HG02610 (cell line): ENCODE measurements around the gene UGT2B17.
"Not testable (repeated sequence)": the region's sequence is repeated elsewhere in the genome, so short reads cannot be mapped to it uniquely, and the experiment has no call there.

Experiments
- ATAC-seq: cut with Tn5 transposase; IDR thresholded peaks from one replicate; pipeline ENCODE4 v1.9.1; 2021; ENCODE audit warnings: mild to moderate bottlenecking, moderate library complexity; ENCODE audit not compliant: unreplicated experiment

Gene UGT2B17

DNA sequence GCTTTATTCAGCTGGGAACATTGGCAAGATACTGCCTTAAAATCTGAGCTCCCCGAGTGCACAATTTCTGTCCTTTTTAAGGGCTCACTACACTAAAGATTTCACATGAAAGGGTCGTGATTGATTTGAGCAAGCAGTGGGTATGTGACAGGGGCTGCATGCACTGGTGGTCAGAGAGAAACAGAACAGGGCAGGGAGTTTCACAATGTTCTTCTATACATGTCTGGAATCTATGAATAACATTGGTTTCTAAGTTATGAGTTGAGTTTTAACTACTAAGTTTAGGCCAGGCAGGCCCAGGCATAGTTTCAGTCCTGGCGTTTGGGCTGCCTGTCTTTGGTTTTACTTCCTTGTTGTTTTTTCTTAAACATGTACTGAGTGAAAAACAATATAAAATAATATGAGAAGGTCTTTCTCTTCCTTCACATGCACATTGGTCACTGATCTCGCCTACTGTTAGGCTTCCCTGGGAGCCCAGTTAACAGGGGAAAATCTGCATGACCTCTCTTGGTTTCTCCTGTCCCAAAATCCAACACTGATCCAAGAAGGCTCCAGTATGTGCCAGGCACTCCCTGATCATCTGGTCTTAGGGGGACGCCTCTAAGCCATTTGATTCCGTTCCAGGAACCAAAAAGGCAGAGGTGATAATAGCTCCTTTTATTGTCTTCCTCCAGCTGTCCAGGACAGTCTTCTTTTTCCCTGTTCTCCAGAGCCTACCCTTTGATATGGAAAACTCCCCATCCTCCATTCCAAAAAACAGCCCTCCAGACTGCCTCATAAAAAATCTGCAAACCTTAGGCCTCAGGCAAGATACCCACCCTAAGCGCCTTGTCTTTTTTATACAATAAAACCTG is at the start of gene UGT2B17:
Gene UGT2B17, minus strand, starts transcription at position 51 of the 854 bp plus-strand sequence. CDS start 7,838 bp downstream, outside the sequence.
- peak; percentile 98 for ATAC-seq

DNA sequence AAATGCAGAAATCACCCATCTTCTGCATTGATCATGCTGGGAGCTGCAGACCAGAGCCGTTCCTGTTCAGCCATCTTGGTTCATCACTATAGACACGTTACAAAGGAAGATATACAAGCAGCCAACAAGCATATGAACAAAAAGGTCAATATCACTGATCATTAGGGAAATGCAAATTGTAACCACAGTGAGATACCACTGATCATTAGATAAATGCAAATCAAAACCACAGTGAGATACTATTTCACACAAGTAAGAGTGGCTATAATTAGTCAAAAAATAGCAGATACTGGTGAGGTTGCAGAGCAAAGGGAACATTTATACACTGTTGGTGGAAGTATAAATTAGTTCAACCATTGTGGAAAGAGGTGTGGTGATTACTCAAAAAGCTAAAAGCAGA is 46.6 kb upstream of the UGT2B17 start:
- ATAC-seq = not testable (repeated sequence)

DNA sequence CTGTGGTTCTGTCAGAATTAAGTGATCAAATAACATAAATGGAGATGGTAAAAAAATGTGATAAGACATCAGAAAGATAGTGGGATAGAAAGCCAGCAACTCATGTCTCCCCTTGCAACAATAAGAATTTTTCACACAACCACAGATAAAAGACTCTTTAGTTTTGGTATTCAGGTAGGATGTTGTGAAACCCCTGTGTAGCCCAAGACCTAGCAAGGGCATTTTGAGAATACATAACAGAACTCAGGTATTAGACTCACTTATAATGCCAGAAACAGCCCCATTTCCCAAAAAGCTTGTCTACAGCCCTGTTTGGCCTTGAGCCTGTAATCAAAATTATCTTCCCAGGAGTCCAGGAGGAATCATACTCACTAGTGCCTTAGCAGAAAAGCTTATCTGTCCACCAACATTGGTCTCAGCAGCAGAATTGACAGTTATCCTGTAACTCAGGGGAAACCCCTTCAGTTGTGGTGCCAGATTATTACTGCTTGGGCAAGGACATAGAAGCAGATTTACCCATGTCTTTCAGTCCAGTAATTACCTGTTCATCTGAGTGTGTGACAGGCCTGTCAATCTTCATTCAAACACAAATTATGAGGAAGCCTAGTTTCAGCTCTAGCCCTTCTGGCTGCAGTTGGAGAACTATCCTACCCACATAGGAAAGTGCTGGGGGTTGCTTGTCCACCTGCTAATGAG is 41.0 kb upstream of the UGT2B17 start:
- no peak for ATAC-seq

DNA sequence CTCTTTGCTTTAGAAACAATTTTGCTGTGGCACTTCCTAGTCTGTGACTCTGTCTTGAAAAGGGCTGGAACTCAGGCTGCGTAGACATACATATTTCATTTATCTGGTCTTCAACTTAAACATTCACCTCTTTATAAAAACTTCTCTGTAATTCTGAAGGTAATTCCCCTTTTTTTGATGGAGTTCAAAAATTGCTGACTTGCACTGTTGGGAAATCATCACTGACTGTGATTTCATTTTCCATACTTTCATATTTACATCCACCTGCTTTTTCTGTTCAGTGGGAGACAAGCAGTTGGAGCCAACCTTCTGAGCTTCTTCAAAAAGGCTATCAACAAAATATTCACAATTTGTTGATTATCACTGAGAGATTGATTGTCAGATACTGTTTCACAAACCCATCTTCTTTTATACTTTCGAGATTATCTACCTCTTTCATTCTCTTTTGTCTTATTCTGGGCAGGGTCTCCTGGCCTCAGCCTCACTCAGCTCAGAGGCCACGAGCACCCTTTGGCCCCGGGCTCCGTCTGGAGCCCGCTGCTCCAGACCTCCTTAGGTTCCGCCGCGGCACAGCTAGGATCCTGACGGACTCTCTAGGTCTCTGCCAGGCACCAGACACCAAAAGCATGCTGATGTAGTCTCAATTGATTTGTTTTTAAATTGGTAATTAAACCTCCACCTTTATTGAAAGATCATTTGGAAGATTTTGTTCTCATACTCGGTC is 39.7 kb upstream of the UGT2B17 start:
- ATAC-seq = no peak

DNA sequence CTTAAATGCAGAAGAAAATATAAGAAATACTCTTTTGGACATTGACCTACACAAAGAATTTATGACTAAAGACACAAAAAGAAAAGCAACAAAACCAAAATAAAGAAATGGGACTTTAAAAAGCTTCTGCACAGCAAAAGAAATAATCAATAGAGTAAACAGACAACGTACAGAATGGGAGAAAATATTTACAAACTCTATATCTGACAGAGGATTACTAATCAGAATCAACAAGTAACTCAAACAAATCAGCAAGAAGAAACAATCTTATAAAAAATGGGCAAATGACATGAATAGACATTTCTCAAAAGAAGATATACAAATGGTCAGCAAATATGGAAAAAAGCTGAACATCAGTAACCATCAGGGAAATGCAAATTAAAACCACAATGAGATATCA is 37.6 kb upstream of the UGT2B17 start:
- ATAC-seq = no peak

DNA sequence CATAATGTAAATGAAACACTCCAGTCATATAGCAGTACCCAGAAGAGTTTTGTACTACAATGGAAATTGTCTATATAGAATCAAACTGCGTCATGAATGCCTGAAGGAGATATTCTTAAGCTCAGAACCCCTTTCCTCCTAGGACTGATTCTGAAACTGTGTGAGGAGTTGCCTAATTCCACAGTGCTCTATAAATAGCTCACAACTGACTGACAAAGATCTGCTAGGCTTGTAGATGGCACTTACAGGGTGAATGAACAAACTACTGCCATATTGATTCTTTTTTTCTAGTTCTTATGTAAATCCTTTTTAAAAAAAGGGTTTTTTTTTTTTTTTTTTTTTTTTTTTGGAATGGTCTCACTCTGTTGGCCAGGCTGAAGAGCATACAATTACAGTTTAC is 30.1 kb upstream of the UGT2B17 start:
- ATAC-seq = no peak

DNA sequence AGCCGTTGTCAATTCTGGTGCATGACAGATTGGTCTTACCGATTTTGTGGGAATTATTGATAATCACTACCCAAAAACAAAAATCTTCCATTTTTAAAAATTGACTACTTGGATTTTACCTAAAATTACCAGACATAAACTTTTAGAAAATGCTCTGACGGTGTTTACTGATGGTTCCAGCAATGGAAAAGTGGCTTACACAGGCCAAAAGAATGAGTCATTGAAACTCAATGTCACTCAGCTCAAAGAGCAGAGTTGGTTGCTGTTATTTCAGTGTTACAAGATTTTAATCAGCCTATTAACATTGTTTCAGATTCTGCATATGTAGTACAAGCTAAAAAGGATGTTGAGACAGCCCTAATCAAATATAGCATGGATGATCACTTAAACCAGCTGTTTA is 23.0 kb upstream of the UGT2B17 start:
- no peak for ATAC-seq

DNA sequence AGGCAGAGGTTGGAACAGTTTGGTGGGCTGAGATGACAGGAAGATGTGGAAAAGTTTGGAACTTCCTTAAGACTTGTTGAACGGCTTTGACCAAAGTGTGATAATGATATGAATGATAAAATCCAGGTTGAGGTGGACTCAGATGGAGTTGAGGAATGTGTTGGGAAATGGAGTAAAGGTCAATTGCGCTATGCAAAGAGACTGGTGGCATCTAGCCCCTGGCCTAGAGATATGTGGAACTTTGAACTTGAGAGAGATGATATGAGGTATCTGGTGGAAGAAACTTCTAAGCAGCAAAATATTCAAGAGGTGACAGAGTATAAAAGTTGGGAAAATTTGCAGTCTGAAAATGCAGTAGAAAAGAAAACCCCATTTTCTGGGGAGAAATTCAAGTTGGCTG is 21.4 kb upstream of the UGT2B17 start:
- ATAC-seq = no peak

DNA sequence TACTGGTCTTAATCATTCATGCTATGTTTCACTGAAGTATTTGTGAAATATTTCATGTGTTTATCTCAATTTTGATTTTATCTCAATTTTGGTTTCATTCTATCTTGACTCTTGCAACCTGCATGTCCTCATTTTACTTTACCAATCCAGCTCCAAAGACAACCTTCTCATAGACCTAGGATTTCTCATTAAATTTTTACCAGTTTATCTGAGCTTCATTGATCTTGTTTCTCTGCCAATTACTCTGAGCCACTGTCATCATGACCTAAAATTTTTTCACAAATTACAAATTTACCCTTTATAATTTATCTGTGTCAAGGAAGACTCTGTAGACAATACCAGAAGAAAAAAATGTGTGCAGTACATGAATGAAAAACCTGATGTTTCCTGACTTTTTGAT is 18.6 kb upstream of the UGT2B17 start:
- no peak for ATAC-seq

DNA sequence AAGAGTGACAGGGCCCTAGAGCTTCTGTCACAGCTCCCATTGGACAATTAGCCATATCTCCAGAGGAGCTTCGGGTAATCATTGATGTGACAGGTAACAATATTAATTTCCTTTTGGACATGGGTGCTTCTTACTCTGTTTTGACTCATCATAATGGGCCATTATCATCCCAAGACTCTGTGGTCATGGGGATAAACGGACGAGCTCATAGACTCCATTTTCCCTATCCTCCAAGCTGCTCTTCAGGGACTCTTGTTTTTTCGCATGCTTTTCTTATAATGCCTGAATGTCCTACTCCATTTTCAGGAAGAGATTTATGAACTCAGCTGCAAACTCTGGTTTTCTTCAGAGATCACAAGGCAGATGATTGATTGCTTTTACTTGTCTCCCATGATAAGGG is 17.0 kb upstream of the UGT2B17 start:
- ATAC-seq = no peak

DNA sequence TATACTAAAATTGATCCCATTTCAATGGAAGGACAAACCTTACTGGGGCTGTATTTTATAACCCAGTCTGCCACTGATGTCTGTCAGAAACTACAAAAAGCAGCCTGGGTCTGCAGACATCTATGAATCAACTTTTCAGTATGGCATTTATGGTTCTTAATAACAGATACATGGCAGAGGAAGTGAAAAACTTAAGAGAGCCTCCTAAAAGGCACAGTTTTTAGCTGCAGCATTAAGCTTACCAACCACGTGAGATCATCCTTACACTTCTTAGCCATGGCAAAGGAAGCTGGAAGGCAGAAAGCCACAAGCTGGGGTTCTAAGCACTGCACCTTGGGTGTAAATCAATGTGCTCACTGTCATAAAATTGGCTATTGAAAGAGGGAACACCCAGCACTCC is 16.6 kb upstream of the UGT2B17 start:
- no peak for ATAC-seq

DNA sequence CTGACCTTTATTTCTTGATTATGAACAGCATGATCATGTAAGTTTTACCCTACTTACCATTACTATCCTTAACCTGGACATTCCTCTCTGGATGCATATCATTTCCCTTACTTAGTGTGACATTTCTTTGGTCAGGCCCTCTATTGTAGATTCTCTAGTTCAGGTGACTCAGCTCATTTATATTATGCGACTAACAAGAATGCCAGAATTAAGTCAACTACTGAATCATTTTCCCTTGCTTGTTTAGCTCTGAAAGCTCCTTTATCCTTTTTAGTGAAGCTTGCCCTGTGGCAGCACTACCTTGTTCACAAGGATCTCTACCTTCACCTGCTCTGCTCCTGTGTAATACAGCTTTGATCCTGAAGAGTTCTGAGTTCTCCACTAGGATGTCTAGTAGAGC is 15.1 kb upstream of the UGT2B17 start:
- ATAC-seq = no peak

DNA sequence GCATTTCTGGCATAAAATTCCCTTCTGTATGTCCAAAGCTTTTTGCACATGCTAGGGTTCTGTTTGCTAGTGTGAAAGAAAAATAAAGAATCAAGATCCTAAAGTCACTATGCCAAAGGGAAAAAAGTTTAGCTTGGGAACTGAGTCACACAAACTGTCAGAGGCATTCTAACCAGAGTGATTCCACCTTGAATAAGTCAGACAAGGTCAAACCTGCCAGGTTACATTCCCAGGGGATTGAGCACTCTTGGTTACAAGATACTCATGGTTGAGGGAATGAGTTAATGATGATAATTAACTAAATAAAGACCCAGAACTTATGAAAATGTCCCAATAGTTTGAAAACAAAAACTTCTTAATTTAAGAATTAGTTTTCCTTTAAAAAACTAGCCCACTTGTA is 13.7 kb upstream of the UGT2B17 start:
- no peak for ATAC-seq

DNA sequence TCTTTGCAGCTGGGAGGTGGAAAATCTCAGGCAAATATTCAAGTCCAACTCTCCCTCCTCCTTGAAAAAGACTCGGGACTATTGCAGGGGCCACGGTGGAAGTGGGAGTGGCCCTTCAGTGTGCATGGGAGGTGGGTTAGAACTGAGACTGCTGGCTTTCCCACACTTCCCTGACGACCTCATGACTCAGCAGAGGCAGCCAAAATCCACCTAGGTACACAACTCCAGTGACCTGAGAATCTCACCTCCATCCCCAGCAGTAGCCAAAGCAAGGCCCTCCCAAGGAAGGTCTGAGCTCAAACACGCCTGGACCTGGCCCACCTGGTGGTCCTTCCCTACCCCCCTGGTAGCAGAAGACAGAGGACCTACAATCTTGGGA is 6.2 kb upstream of the UGT2B17 start:
- no peak for ATAC-seq

DNA sequence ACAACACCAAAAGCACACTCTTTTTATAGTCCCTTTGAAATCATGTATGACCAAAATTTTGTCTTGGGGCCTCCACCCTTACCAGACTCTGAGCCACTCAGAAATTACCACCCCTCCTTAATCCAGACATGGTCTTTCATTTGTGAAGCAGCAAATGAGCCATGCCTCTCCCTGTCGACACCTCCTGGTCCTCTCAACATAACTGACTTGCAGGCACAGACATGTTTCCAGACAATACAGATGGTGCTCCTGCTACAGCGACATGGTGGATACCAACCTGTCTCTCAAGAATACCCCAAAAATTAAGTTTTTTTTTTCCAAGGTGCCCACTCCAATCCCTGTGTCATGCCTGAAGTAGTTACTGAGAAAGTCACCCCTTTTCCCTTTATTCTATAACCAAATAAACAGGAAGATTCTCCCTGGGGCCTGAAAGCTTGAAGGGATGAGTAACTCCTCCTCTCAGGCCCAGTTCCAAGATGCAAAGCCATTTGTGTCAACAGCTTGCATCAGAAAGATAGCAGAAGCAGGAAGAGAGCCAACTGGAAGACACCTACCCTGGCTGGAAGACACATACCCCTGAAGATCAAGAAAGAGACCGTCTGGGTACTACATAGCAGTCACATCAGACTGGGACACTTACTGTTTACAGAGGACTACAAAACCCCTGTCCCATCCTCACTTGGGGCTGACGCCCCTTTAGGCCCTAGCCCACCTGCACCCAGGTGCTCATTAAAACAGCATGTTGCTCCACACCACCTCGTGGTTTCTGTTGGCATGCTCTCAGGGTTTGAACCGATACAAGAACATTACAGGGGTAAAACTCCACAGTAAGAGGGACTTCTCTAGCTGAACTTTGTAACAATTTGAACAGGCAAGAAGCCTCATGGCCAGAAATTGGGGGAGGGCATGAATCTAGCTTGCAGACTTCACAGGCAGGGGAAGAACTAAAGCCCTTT is 5.5 kb upstream of the UGT2B17 start:
- no peak for ATAC-seq

DNA sequence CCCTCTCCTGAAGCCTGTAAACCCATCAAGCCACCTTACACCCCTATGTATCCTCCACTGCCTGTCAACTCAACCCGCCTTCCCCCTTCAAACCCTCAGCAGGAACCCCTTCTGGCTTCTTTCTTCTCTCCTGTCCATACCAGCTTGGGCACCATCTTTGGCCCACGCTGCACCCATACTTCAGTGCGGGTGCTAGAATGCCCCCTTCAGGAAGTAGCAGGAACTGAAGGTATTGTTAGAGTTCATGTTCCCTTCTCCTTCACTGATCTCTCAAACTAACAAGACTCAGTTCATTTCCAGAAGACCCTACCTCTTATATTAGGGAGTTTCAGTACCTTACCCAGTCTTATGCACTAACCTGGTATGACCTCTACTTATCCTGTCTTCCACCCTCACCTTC is 1.5 kb upstream of the UGT2B17 start:
- ATAC-seq = no peak

DNA sequence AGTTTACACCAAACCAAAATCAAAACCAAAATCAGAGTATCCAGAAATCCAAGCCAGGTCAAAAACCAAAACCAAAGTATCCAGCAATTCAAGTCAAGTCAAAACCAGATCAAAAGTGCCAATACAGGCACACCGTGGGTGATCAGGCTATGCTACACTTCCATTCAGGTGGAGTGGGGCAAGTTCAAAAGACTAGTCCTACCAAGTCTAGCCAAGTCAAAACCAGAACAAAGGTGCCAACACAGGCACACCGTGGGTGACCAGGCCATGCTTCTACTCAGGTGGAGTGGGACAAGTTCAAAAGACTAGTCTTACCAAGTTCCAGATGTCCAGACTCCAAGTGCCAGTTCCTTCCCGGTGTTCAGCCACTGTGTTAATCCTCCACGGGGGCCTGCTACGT is 486 bp downstream of the UGT2B17 start:
- not testable (repeated sequence) for ATAC-seq

DNA sequence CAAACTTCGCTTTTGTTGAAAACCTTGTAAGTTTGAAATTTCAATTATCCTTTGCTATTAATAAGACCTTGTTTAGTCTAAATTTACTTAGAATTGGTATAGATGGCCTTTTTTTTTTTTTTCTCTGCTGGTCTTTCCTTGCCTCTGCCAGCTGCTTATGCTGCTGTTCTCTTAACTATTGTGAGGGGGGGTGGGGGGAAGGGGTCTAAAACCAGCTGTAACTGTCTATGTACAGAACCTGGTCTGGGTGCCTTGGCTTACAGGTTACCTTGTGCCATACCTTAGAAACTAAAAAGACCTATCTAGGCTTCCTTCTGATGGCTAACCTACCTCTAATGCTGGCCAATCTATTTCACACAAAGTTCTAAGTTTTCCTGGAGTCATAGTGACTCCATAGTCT is 1.0 kb downstream of the UGT2B17 start:
- no peak for ATAC-seq

DNA sequence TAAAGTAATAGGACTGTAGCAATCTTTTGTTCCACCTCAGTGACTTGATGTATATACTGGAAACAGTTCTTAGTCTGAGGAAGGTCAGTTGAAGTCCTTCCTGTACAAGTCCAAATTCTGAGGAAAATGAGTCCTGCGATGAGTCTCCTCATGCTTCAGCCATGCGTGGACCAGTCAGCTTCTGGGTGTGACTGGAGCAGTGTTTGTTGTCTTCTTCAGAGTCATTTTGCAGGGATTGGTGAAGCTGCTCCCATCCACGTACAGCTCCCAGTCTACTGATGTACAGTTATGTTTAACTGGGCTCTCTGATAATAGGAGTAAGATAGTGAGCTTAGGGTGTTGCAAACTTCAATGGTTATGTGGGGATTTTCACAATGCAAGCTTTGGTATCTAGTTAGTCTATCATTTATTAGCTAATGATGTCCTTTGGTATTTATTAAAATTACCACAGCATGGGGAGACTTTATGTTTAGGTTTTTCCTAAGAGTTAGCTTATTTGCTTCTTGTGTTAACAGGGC is 3.4 kb downstream of the UGT2B17 start:
- no peak for ATAC-seq

DNA sequence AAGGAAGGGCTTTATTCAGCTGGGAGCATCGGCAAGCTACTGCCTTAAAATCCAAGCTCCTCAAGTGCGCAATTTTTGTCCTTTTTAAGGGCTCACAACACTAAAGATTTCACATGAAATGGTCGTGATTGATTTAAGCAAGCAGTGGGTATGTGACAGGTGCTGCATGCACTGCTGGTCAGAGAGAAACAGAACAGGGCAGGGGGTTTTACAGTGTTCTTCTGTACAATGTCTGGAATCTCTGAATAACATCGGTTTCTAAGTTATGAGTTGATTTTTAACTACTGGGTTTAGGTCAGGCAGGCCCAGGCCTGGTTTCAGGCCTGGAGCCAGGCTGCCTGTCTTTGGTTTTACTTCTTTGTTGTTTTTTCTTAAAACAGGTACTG is 6.0 kb downstream of the UGT2B17 start:
- peak; percentile 56 for ATAC-seq
